Lung (tissue), 12 donors: Measurements from ENCODE around the gene DGCR2. TPM values are rescaled to one million over a fixed set of nuclear protein-coding genes. Genes with fewer than 3 reads are reported as not detected.

ENCODE experiments used
- ATAC-seq: fragments of 200-7000 bp; cut with Tn5 transposase; one replicate; pipeline ENCODE4 v1.9.1; 2020; ENCODE audit warnings: moderate number of reproducible peaks; ENCODE audit not compliant: insufficient read depth, low FRiP score
- DNase-seq, 3 donors: peaks; one replicate each; pipeline ENCODE4 v3.0.0-alpha.2; 2013 to 2017
- H3K27ac ChIP-seq, 2 donors: one replicate each; pipeline ENCODE4 v1.5.1; 2013; ENCODE audit warnings: mild to moderate bottlenecking in 2 of 2, moderate library complexity in 2 of 2, control low read depth in 1 of 2, inconsistent platforms in 1 of 2, low read depth in 1 of 2, low read length in 1 of 2
- H3K27me3 ChIP-seq, 3 donors: one replicate each; pipeline ENCODE4 v1.5.1; 2013; ENCODE audit warnings: low read length in 2 of 3; ENCODE audit not compliant: control insufficient read depth in 3 of 3, insufficient read depth in 3 of 3
- H3K36me3 ChIP-seq, 4 donors: one replicate each; pipeline ENCODE4 v1.5.1; 2013; ENCODE audit warnings: low read length in 4 of 4, mild to moderate bottlenecking in 1 of 4, moderate library complexity in 1 of 4; ENCODE audit not compliant: control insufficient read depth in 4 of 4, insufficient read depth in 4 of 4
- H3K4me1 ChIP-seq, 5 donors: one replicate each; pipeline ENCODE4 v1.5.1; 2013; ENCODE audit warnings: low read length in 5 of 5, mild to moderate bottlenecking in 2 of 5, moderate library complexity in 1 of 5; ENCODE audit not compliant: control insufficient read depth in 5 of 5, insufficient read depth in 5 of 5
- H3K4me3 ChIP-seq: one replicate; pipeline ENCODE4 v1.5.1; 2013; ENCODE audit warnings: mild to moderate bottlenecking, control low read depth, moderate library complexity
- H3K9ac ChIP-seq, 2 donors: one replicate each; pipeline ENCODE4 v1.5.1; 2013; ENCODE audit warnings: low read length in 2 of 2, control low read depth in 1 of 2; ENCODE audit not compliant: insufficient read depth in 1 of 2
- H3K9me3 ChIP-seq, 4 donors: one replicate each; pipeline ENCODE4 v1.5.1; 2013; ENCODE audit warnings: low read length in 3 of 4, mild to moderate bottlenecking in 1 of 4, moderate library complexity in 1 of 4; ENCODE audit not compliant: control insufficient read depth in 4 of 4, insufficient read depth in 3 of 4
- WGBS, 2 donors: extraction: QIAGEN DNeasy Blood & Tissue Kit; methylation state at CpG; one replicate each; pipeline ENCODE4 v1.1.7; 2013; 5-methylcytosine and 5-hydroxymethylcytosine counted together
- polyA plus RNA-seq, 2 donors: library from polyadenylated mRNA; stranded (reverse); fragments of 200-250 nt; gene quantifications; one replicate each; pipeline ENCODE4 v1.2.1, GENCODE V29; 2013
- total RNA-seq, 2 donors: library from RNA; depleted of rRNA in 1 of 2; stranded (reverse); fragments of >200 nt in 1 of 2; gene quantifications; one replicate each; pipeline ENCODE4 v1.2.1, GENCODE V29; 2014 to 2021
- TF ChIP-seq, protein P1 (sequence below): IDR thresholded peaks from 2 replicates; pipeline ENCODE4 v1.5.1; 2012; ENCODE audit warnings: mild to moderate bottlenecking; ENCODE audit errors: control extremely low read depth, extremely low read depth
- donor health status: control.
- donor health status: control.
- donor health status: Bipolar disorder and iron deficiency.
- donor health status: healthy.
- donor health status: DM: yes; HTN: yes; CAD: no.

The DGCR2 gene
- total and polyA plus RNA-seq, 4 donors, result 40.4 to 77.4 (median 50.5) TPM

DNA sequence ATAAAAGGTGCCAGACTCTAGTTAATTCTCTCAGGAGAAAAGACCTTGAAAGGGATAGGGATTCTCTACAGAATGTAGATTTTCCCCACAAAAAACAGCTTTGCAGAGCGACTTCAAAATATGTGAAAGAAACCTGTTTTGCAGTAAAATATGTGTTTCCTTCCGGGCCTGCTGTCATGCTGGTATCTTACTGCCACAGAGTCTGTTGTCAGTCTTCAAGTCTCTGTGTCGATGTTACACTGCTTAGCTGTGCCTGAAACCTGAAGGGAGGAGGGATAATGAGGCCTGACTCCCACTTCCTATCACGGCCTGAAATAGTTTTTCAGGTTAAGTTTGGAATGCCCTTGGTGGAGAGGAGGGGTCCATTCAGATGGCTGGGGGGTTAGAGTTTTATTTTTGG is 1.7 kb upstream of the DGCR2 start:
- H3K27me3 ChIP-seq, result no peaks in the 10 kb centered on the region
- 93 to 95% methylated on average over 4 of the region's 4 CpGs for WGBS, 2 donors
- ATAC-seq, result no peak

DNA sequence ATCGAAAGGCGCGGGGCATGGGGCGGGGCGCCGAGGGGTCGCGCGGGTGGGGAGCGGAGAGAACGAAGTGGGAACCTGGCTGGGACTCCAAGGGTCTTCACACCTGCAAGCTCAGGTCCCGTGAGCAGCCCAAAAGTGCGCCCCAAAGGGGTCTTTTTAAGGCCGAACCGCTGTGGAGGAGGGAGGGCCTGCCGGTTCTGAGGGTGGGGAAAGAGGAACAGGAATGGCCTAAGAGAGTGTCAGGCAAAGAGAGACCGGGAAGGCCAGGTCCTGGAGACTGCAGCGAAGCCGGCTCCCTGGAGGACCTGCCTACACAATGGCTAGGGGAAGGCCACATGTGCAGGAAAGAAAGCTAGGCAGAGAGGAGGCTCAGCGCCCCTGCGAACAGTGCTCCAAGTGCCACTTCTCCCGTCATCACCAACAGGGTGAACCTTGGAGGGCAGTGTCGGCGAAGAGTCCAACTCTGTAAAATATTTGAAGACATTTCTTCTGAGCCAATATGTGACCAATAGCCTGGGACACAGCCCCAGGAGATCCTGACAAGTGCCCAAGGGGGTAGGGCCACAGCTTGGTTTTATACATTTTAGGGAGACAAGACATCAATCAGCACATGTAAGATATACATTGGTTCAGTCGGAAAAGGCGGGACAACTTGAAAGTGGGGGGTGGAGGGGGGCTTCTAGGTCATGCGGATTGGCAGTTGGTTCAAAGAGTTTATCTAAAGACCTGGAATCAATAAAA is 710 bp upstream of the DGCR2 start:
- TF ChIP-seq, protein P1, sequence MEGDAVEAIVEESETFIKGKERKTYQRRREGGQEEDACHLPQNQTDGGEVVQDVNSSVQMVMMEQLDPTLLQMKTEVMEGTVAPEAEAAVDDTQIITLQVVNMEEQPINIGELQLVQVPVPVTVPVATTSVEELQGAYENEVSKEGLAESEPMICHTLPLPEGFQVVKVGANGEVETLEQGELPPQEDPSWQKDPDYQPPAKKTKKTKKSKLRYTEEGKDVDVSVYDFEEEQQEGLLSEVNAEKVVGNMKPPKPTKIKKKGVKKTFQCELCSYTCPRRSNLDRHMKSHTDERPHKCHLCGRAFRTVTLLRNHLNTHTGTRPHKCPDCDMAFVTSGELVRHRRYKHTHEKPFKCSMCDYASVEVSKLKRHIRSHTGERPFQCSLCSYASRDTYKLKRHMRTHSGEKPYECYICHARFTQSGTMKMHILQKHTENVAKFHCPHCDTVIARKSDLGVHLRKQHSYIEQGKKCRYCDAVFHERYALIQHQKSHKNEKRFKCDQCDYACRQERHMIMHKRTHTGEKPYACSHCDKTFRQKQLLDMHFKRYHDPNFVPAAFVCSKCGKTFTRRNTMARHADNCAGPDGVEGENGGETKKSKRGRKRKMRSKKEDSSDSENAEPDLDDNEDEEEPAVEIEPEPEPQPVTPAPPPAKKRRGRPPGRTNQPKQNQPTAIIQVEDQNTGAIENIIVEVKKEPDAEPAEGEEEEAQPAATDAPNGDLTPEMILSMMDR, result no peak
- no peaks in the 10 kb centered on the region for H3K27me3 ChIP-seq
- 17 to 21% methylated on average over 27 of the region's 27 CpGs for WGBS, 2 donors
- peak overlapping the region; percentile 26 for H3K4me3 ChIP-seq
- ATAC-seq (no peak), DNase-seq (peak in 1 of 3 donors; percentile 29)
- H3K4me1 ChIP-seq, result peaks cover 4 to 33% (median 5%) of the 10 kb centered on the region in 5 donors
- H3K9ac ChIP-seq, result peak overlapping the region in 1 of 2 donors; percentile 5
- H3K36me3 ChIP-seq, result no peaks in the 10 kb centered on the region
- H3K9me3 ChIP-seq, result no peaks in the 10 kb centered on the region
- H3K27ac ChIP-seq, result peak overlapping the region; percentile 4 to 58

More for the DNA sequence above, 1.7 kb upstream of the DGCR2 start:
- H3K9me3 ChIP-seq, result no peaks in the 10 kb centered on the region
- peaks cover 2 to 30% (median 5%) of the 10 kb centered on the region in 5 donors for H3K4me1 ChIP-seq
- TF ChIP-seq, protein P1, result no peak
- no peak for DNase-seq
- H3K4me3 ChIP-seq, result no peak overlapping the region
- no peak overlapping the region for H3K27ac ChIP-seq
- H3K36me3 ChIP-seq, result no peaks in the 10 kb centered on the region
- H3K9ac ChIP-seq, result no peak overlapping the region

DNA sequence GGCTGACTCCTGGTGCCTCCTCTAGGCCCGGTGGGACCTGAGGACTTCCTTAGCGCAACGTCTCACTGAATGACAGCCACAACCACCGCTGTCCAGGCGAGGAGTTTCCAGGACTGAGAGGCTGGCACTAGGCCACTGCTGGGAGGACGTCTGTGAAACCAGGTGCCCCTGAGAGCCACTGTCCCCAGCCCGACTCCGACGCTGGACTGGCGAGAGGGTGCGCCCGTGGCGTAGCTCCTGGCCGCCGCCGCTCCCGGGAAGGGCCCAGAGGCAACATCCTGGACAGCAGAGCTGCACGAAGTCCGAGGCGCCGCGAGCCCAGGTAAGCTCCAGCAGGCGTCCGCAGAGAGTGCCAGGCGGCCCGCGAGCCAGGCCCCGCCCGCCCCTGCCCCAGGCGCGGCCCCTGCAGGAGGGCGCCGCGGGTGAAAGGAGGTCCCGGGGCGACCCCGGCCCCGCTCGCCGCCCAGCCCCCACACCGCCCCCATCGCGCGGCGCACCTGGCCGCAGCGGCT is 525 bp downstream of the DGCR2 start:
- Histone ChIP-seq H3K27me3 (no peaks in the 10 kb centered on the region), H3K36me3 (no peaks in the 10 kb centered on the region), H3K9me3 (no peaks in the 10 kb centered on the region), H3K4me1 (peaks cover 4 to 33% (median 11%) of the 10 kb centered on the region in 5 donors), H3K27ac (peak overlapping the region; percentile 97 to 98), H3K9ac (peak overlapping the region in 1 of 2 donors; percentile 14), H3K4me3 (peak overlapping the region; percentile 92)
- ATAC-seq (peak; percentile 25), DNase-seq (peak; percentile 38 to 42 (median 42))
- TF ChIP-seq, protein P1, result no peak
- WGBS, 2 donors, result 0% methylated on average over 46 to 47 of the region's 47 CpGs
